Stimulated activated CD8-positive, alpha-beta memory T cell treated with anti-CD3 and anti-CD28 coated beads, Interleukin-12 subunit alpha, Interleukin-12 subunit beta, amount 100 ng/mL, for 1 hour (primary cell): ENCODE measurements around the gene EIF2AK3.
"Not testable (repeated sequence)": the region's sequence is repeated elsewhere in the genome, so short reads cannot be mapped to it uniquely, and the experiment has no call there.

Experiments used
- DNase-seq: peaks from one replicate; pipeline ENCODE4 v3.0.0-alpha.2; 2020; ENCODE audit warnings: low read depth

EIF2AK3 gene

GRCh38 chr2:88627055-88627855, at the start of gene EIF2AK3:
Gene EIF2AK3, minus strand, starts transcription at chr2:88627464. Its CDS starts 190 bp downstream, at chr2:88627274.
- peak; percentile 85 for DNase-seq

GRCh38 chr2:88673363-88673762, 46.1 kb upstream of the EIF2AK3 start:
- DNase-seq = no peak

DNA sequence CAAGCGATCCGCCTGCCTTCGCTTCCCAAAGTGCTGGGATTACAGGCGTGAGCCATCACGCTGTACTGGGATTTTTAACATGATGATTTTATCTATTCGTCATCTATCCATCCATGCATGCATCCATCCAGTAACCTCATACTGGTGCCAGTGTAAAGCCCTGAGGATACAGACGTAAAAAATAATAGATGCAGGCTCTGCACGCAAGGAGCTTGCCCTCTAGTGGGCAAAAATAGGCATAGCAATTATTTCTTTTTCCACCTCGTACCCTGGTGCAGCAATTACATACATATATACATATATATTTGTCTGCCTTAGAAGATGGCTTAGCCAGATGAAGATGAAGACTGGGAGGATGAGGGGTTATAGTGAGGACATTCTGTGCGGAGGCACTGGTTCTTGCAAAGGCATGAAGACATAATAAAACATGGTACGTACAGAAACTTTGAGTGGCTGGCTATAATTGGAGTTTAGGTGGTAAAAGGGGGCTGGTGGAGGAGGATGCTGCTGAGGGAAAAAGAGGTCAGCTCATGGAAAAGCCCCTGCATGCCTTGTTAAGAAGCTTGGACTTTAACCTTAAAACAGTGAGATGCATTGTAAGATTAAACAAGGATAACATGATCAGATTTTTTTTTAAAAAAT, 44.6 kb upstream of the EIF2AK3 start:
- no peak for DNase-seq

- DNase-seq = no peak
Observed at GRCh38 chr2:88669482-88670214, 42.4 kb upstream of the EIF2AK3 start.

DNA sequence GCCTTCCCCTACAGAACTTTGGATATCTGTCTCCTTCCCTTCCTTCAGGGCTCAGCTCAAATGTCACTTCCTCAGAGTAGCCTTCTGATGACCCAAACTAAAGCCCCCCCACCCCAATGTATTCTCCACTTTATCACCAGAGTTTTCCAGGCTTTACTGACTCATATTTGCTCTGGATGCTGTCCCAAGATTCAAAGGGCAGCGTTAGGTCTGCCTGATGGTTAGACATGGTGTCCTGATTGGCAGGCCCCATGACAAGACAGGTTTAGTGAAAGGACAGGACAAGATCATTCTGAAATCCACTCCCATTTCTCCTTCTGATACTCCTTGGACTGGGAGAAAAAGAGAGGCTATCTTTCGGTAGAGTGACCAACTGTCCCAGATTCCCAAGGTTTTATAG, 41.6 kb upstream of the EIF2AK3 start:
- no peak for DNase-seq

DNA sequence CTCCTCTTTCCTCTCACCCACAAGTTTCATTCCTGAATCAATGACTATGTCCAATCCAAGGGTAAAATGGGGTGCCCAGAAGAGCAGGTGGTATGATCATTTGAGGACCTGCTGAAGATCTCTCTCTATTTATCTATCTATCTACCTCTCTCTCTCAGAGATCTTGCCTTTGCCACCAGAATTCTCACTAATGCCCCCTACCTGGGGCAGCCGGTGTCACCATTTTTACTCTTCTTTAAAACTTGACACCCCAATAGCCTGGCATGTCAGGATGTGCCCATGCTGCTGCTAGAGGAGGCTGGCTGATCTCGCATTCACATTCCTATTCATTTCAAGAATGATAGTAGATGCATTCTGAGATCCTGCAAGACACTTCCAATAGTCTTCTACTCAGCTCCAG, 40.0 kb upstream of the EIF2AK3 start:
- no peak for DNase-seq

- DNase-seq = no peak
Observed at GRCh38 chr2:88666576-88666975, 39.3 kb upstream of the EIF2AK3 start.

- DNase-seq = no peak
Observed at GRCh38 chr2:88660622-88661021, 33.4 kb upstream of the EIF2AK3 start.

GRCh38 chr2:88659538-88659915, 32.3 kb upstream of the EIF2AK3 start:
- DNase-seq = no peak

GRCh38 chr2:88658881-88659537, 31.7 kb upstream of the EIF2AK3 start:
- no peak for DNase-seq

GRCh38 chr2:88658326-88658725, 31.1 kb upstream of the EIF2AK3 start:
- no peak for DNase-seq

DNA sequence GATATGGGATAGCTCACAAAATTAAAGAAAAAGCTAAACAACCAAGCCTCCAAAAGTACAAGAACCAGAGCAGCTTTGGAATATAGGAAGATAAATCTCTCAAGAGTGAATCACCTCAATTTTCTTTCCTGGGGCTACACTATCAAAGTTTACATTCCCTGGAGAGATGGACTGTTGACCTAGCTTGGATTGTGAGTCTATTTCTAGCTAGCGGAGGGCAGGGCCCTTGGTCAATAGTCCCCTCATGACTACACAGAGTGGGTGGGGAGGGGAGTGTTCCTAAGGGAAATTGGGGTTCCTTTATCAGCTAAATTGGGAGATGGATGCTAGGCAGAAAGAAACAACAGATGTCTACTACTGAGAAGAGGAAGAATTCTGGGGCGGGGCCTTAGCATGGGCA, 29.9 kb upstream of the EIF2AK3 start:
- DNase-seq = no peak

GRCh38 chr2:88656690-88657089, 29.4 kb upstream of the EIF2AK3 start:
- no peak for DNase-seq

DNA sequence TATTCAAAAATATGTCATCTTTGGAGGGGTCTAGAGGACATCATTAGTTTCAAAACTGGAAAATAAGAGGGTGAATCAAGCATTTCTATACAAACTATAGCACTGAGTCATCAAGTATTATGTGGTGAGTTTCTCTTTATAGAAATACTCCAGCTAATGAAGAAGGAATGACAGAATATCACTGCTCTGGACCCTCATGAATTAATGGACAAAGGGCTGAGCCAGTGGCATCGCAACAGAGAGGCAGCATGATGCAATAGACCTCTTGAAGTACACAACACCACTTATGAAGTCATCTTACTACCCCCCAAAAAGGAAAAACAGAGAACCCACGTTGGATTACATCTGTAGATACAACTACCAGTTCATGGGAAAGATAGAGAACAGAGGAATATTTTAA, 27.4 kb upstream of the EIF2AK3 start:
- DNase-seq = no peak

DNA sequence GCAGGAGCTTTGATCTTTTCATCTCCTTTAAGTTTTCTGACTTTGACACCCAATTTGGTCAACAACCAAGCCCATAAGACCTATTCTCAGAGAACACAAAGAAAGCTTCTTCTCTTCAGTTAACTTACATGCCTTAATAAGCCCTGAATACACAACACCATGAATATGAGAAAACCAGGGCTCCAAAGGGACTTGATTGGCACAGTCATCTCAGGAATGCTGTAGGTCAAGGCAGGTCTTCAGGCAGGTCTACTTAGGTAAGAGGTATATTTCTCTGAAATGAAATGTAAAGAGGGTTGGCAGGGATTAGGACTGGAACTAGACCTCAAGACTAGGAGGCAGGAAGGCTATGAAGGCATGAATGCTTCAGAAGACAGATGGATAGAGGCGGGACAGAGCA, 24.4 kb upstream of the EIF2AK3 start:
- DNase-seq = no peak

DNA sequence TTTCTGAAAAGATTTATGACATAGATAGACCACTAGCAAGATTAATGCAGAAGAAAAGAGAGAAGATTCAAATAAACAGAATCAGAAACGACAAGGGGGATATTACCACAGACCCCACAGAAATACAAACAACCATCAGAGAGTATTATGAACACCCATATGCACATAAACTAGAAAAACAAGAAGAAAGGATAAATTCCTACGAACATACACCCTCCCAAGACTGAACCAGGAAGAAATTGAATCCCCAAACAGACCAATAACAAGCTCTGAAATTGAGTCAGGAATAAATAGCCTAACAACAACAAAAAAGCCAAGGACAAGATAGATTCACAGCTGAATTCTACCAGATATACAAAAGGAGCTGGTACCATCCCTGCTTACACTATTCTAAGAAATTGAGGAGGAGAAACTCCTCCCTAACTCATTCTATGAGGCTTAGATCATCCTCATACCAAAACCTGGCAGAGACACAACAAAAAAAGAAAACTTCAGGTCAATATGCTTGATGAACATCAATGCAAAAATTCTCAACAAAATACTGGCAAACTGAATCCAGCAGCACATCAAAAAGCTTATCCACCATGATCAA, 18.1 kb upstream of the EIF2AK3 start:
- DNase-seq = not testable (repeated sequence)

GRCh38 chr2:88642278-88642677, 15.0 kb upstream of the EIF2AK3 start:
- DNase-seq = no peak

GRCh38 chr2:88641330-88641729, 14.1 kb upstream of the EIF2AK3 start:
- no peak for DNase-seq

DNA sequence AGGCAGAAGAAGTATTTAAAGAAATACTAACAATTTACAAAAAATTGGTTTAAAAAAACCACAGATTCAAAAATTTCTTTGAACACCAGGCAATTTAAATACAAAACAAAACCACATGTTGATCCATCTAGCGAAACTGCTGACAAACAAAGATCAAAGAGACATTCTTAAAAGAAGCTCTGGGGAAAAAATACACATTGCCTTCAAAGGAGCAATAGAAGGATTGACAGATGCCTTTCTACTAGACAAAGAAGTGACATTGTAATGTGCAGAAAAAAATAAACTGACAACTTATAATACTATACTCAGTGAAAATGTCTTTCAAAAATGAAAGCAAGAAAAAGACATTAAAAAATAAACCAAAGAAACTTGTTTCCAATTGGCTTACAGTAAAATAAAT, 12.6 kb upstream of the EIF2AK3 start:
- DNase-seq = no peak

DNA sequence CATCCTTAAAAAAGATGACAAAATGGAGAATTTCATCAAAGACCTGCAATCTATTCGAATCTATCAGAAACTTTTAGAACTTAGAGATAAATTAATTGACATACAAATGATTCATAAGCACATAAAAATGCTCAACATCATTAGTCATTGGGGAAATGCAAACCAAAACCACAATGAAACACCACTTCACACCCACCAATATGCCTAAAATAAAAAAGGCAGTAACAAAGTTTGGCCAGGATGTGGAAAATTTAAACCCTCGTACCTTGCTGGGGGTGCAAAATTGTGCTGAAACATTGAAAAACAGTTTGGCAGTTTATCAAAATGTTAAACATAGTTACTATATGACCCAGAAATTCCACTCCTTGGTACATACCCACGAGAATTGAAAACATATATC, 11.5 kb upstream of the EIF2AK3 start:
- no peak for DNase-seq

DNA sequence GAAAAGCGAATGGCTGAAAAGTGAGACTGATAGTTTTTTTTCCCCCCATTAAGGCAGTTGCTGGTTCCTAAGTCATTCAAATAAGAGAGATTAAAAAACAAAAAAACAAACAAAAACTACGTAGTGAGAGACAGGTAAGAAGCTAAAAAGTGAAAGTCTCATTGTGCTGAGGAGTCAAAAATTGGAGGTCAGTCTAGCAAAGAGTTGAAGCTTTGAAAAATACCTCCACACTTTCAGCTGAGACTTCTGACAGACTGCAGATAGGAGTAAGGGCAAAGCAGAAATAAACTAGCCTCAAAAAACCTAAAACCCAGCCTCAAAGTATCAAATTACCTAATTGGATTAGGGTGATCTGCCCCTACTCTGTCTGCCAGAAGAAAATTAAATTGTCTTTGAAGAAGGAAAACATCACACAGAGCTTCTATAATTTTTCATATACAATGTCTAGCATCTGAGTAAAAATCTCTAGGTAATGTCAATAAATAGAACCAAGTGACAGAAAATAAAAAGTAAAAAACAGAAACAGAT, 10.9 kb upstream of the EIF2AK3 start:
- DNase-seq = no peak

GRCh38 chr2:88637464-88637863, 10.2 kb upstream of the EIF2AK3 start:
- DNase-seq = no peak
